GM04503 (cell line): ENCODE results near the gene AP3B1.

ENCODE experiments used
- DNase-seq: peaks from one replicate; pipeline ENCODE4 v3.0.0-alpha.2; 2012; ENCODE audit warnings: low read depth

The AP3B1 gene

GRCh38 chr5:77963795-77964194 lies 330.7 kb downstream of the AP3B1 start:
- DNase-seq = no peak

DNA sequence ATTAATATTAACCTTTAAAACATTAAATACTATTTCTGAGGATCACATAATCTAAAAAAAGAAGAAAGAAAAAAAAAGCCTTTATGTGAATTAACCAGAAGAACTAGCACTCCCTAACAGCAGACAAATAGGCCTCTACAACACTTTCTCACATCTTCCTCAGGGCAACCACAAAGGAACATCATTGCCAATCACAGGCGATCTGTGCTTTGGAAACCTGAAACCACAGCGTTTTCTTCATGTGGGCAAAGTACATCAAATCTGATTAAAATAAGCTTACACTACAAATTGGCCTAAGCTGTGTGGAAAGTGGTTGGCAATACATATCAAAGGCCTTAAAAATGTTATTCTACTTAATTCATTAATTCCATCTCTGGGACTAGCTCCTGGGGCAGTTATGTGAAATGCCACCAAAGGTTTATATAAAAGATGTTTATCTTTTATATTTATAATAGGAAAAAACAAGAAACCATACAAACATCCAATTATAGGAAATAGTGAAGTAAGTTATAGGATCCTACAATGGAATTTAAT lies 333.6 kb downstream of the AP3B1 start:
- DNase-seq = no peak

- no peak for DNase-seq
Measured at GRCh38 chr5:77960305-77960704, 334.2 kb downstream of the AP3B1 start.

- no peak for DNase-seq
Measured at GRCh38 chr5:77958642-77959330, 335.7 kb downstream of the AP3B1 start.

GRCh38 chr5:77957931-77958521 lies 336.5 kb downstream of the AP3B1 start:
- DNase-seq = no peak

GRCh38 chr5:77957516-77957915 lies 337.0 kb downstream of the AP3B1 start:
- no peak for DNase-seq

GRCh38 chr5:77957081-77957480 lies 337.4 kb downstream of the AP3B1 start:
- no peak for DNase-seq

GRCh38 chr5:77955577-77955976 lies 338.9 kb downstream of the AP3B1 start:
- DNase-seq = no peak

DNA sequence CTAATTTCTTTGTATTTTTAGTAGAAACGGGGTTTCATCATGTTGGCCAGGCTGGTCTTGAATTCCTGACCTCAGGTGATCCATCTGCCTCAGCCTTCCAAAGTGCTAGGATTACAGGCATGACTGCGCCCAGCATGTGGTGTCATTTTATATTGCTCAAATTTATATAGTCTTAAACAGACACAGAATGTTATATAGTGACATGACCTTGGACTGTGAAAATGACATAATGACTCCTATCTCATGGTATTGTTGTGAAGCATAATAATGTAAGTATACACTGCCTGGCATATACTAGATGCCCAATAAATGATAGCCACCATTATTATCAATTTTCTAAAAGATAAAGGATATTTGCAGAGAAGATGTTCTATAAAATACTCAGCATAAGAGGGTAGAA lies 341.1 kb downstream of the AP3B1 start:
- DNase-seq = no peak

- no peak for DNase-seq
Measured at GRCh38 chr5:77952636-77953212, 341.8 kb downstream of the AP3B1 start.
